Myocyte (in vitro differentiated cells): Measurements from ENCODE around the gene RELN. TPM values are rescaled to one million over a fixed set of nuclear protein-coding genes. Genes with fewer than 3 reads are reported as not detected.
"Not testable (repeated sequence)": the region's sequence is repeated elsewhere in the genome, so short reads cannot be mapped to it uniquely, and the experiment has no call there.

Source experiments
- DNase-seq: peaks from one replicate; pipeline ENCODE4 v3.0.0-alpha.2; 2012; ENCODE audit warnings: low read depth
- total RNA-seq: library from RNA; depleted of rRNA; stranded (reverse); fragments of >200 nt; gene quantifications from 2 replicates; pipeline ENCODE4 v1.2.3, GENCODE V29; 2014

Gene RELN
- total RNA-seq, 1 donor from 2014 or later = 0.13 TPM

DNA sequence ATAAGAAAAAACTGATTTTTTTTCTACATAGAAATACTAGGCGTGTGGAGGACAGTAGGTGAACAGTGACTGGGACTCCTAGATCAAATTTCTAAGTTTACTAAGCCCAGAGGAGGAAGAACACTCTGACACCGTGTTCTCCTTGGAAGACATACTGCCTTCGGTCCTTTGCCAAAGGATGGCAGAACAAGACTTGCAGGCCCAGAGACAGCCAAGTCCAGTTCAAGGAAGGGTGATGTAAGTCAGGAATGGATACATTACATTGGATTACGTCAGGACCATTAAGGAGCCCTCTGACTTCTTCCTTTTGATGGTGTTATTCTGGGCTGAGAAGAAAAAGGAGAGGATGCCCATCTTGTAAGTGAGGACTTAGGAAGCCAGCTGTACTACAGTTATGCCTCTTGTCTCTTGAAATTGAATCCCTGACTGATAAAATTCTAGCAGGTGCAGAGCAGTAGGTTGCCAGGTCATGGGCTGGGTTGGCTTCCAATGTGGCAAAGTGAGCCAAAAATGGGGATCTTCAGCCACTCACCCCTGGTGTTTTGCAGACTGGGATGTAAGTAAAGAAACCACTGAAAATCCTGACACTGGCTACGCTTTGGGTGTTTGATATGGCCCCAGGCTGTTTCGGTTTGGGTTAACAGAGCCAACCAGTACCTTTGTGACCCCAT, 45.1 kb downstream of the RELN start:
- DNase-seq = no peak

GRCh38 chr7:103941976-103942375, 47.5 kb downstream of the RELN start:
- DNase-seq = no peak

DNA sequence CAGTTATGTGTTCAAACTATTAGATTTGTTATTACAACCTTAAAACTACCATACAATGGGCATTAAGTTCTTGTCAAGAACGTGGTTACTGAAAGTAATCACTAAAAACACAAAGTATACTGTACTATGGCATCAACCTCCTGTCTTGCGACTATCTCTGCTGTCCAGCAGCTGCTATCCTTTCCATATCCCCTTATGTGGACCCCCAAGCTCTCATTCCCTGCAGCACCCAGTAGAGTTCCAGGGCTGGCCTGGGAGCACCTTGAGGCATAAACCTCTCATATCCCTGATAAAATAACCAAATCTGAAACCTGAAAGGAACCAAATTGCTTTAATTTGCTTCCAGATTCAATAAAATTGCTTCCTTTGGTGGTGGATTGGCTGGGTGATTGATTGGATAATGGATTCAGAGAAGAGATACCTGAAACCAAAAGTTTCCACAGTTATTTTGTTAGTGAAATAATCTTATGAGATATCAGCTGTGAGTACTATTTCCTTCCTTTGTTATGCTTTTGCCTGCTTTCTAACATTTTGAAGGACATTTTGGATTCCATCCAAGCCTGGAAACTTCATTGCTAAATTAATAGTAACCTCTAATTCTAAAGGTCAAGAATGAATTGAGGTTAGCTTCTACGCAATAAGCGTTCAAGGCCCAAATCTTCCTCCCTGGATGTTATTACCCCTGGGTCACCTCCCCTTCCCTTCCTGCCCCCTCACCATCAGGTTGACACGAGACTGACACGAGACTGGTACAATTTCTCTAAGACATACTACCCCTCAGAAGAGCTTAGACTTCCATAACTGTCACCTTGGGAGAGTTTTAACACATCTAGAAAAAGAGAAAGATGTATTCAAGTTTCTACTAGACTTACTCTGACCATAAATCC, 48.8 kb downstream of the RELN start:
- no peak for DNase-seq

GRCh38 chr7:103937680-103938079, 51.8 kb downstream of the RELN start:
- DNase-seq = no peak

GRCh38 chr7:103936558-103936957, 52.9 kb downstream of the RELN start:
- DNase-seq = no peak

- no peak for DNase-seq
These were observed 55.0 kb downstream of the RELN start for GRCh38 chr7:103934508-103934907.

- DNase-seq = no peak
These were observed 57.1 kb downstream of the RELN start for GRCh38 chr7:103932389-103932788.

DNA sequence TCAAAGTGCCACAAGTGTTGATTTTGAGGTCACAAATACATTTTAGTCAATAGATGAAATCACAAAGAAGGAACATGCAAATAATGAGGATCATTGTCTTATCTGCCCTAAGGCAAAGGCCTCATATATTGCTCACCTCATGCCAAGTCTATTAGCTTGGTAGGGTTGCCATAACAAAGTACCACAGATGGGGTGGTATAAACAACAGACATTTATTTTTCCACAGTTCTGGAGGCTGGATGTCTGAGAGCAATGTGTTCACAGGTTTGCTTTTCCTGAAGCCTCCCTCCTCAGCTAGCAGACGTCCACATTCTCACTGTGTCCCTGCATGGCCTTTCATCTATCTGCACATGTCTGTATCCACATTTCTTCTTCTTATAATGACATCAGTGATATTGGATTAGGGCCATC, 59.6 kb downstream of the RELN start:
- DNase-seq = no peak

DNA sequence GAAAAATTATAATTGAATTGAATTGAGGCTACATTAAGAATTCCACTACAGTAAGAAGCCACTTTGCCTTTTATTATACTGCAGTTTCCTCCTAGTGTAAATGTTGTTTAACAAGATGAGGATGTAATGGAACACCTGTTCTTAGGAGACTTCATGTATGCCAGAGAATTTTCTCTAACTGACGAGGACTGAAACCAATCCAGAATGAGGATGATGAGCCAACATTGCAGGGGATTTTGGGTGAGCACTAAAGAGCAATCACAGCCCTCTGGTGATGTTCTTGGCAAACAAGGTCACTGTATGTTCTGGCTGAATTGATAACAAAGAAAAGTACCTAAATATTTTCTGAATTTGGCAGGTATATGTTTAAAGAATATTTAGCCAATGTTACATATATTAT, 60.9 kb downstream of the RELN start:
- no peak for DNase-seq

DNA sequence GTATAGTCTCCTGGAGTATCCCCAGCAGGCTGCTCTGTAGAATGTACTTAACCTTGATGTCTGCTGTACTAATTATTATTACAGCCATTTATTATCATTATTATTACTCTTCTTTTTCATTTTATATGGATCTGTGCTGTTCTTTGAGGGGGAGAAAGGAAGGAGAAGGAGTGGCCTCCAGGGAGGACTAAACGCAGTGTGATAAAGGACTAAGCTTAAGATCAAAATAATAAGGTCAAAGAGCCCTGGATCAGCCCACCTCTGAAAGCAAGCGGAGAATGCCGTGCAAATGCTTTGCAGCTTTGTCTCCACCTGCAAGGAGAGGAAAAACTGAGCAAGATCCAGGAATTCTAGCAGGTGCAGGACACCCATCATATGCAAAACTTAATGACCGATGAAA, 65.3 kb downstream of the RELN start:
- no peak for DNase-seq

DNA sequence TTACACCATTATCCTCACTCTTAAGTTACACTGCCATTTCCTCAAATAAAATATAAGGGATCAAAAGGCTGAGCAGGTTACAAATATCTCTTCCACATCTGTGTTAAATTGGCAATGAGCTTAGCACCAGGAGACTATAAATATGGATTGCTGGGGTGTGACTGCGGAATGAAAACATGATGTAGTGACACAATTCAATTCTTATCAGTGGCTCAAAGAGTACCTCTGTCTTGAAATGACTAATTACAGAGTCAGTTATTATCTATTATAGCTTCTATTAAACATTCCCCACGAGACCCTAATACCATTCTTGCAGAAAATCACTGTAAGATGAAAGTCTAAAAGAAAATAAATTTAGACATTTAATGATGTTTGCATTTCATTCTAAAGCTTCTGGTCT, 67.1 kb downstream of the RELN start:
- DNase-seq = no peak

- DNase-seq = no peak
These were observed 67.8 kb downstream of the RELN start for GRCh38 chr7:103921692-103922091.

DNA sequence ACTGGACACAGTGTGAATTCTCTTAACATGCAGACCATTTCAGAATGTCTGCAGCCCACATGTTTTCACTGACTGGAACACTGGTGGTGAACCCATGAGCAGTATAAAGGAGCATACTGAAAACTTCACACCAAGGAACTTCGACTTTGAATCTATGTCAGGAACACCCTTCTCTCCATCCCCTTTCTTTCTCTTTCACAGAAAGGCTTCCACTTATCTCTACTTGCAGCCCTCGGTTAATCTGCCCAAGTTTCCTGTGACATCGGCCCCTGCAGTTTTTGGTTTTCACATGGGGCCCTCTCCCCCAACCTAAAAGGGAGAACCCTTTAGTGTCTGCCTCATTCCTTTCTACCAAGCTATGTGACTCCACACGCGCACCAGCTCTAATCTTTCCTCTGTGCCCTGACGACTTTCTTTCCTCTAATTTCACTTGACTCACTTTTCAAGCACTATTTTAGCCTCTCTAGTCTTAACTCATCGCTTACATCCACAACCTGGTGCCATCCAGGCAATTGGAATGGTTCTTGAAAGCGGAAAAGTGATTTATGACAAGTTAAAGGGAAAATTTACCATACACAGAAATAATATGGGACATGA, 70.1 kb downstream of the RELN start:
- no peak for DNase-seq

- no peak for DNase-seq
These were observed 70.7 kb downstream of the RELN start for GRCh38 chr7:103918631-103919271.

DNA sequence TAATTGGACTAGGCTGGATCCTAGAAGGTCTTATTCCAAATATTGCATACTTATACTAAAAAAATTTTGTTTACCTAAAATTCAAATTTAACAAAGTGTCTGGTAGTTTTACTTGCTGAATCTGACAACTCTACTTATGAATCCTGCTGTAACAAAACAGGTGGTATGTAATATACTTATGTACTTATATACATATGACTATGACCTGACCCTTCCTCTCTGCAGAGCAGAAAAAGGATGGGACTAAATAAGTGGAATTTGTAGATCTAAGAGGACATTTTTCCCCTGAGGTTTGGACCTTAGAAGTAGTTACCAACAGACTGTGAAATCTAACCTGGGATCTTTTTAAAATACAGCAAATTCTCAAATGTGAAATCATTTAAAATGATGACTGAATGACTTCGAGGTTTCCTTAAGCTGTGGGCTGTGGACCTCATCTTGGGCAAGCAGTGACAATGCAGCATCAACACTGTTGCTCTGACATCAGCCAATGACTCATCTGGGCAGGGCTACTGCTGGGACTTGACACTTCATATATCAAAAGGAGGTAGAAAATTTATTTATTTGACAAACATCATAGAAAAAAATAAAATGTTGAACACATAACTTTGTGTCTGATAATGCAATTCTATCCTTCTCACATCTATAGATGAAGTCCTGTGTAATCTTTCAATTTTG, 73.6 kb downstream of the RELN start:
- DNase-seq = no peak

- no peak for DNase-seq
These were observed 75.1 kb downstream of the RELN start for GRCh38 chr7:103914147-103914899.

DNA sequence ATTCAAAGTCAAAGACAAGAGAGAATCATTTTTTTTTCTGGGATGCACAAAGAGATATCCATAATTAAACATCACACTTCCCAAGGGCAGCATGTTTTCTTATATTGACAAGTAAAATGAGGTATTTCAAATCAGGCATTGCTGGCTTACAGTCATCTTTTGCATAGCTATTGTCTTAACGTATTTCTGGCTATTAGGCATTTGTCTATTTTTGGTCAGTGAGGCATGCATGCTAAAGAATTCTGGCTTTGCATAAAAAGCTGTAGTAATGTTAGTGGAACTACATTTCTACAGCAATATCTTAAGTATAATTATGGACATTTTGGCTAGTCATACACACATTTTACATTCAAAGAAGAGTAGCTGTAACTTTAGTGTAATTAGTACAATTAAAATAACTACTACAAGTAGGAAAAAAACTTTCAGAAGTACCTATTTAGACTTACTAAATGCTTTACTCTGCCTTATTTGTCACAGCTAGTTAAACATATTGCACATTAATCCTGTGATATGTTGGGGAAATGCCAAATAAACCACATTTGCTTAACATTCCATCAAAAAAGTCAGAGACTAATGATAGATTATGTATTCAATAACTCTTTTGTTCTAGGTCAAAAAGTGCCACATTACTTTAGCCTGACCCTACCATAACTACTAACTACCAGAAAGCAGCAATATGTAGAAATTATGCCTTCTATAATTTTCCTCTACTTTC, 76.4 kb downstream of the RELN start:
- DNase-seq = no peak

- DNase-seq = not testable (repeated sequence)
These were observed 78.4 kb downstream of the RELN start for GRCh38 chr7:103911015-103911414.

DNA sequence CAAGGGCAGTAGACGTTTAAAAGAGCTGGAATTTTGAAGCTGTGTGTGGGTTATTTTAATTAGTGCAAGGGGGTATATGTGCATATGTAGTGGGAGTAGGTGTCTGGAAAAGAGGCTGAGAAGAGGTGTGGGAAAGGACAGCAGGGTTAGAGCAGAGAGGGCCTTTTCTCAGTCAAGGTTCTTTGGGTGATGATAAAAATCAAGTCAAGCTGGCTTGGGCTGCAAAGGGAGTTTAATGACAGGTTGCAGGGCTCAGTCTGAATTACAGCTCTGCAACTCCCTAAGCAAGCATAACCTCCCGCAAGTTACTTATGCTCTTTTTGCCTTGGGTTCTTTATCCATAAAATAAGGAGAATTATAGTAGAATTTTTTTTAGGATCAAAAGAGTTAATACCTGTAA, 83.5 kb downstream of the RELN start:
- no peak for DNase-seq

- DNase-seq = no peak
These were observed 86.5 kb downstream of the RELN start for GRCh38 chr7:103902917-103903316.
